Epidermal melanocyte (primary cell): Measurements from ENCODE around the gene MARCHF2.

ENCODE experiments used
- DNase-seq: peaks from one replicate; pipeline ENCODE4 v3.0.0; 2011; ENCODE audit warnings: low spot score; ENCODE audit not compliant: insufficient read length

MARCHF2 gene

GRCh38 chr19:8452446-8453123 is 39.5 kb downstream of the MARCHF2 start:
- no peak for DNase-seq

GRCh38 chr19:8453616-8454015 is 40.5 kb downstream of the MARCHF2 start:
- no peak for DNase-seq

GRCh38 chr19:8454218-8454617 is 41.1 kb downstream of the MARCHF2 start:
- DNase-seq, result no peak

- DNase-seq, result no peak
These were observed 41.9 kb downstream of the MARCHF2 start for GRCh38 chr19:8455018-8455417.

GRCh38 chr19:8456064-8456463 is 43.0 kb downstream of the MARCHF2 start:
- no peak for DNase-seq

- no peak for DNase-seq
These were observed 44.1 kb downstream of the MARCHF2 start for GRCh38 chr19:8457209-8457608.

- DNase-seq, result no peak
These were observed 44.7 kb downstream of the MARCHF2 start for GRCh38 chr19:8457827-8458226.

- no peak for DNase-seq
These were observed 45.3 kb downstream of the MARCHF2 start for GRCh38 chr19:8458380-8458779.

- no peak for DNase-seq
These were observed 46.0 kb downstream of the MARCHF2 start for GRCh38 chr19:8459095-8459494.

- DNase-seq, result no peak
These were observed 46.6 kb downstream of the MARCHF2 start for GRCh38 chr19:8459520-8460270.

GRCh38 chr19:8460516-8461298 is 47.6 kb downstream of the MARCHF2 start:
- DNase-seq, result no peak

GRCh38 chr19:8461376-8461775 is 48.3 kb downstream of the MARCHF2 start:
- DNase-seq, result no peak

GRCh38 chr19:8461891-8462290 is 48.8 kb downstream of the MARCHF2 start:
- no peak for DNase-seq

GRCh38 chr19:8462571-8462970 is 49.5 kb downstream of the MARCHF2 start:
- DNase-seq, result no peak

GRCh38 chr19:8463365-8463764 is 50.3 kb downstream of the MARCHF2 start:
- DNase-seq, result no peak

GRCh38 chr19:8466018-8466417 is 52.9 kb downstream of the MARCHF2 start:
- no peak for DNase-seq

- DNase-seq, result no peak
These were observed 55.0 kb downstream of the MARCHF2 start for GRCh38 chr19:8468124-8468523.

GRCh38 chr19:8468761-8469373 is 55.8 kb downstream of the MARCHF2 start:
- DNase-seq, result peak; percentile 43

GRCh38 chr19:8469613-8470368 is 56.7 kb downstream of the MARCHF2 start:
- no peak for DNase-seq

- DNase-seq, result no peak
These were observed 60.8 kb downstream of the MARCHF2 start for GRCh38 chr19:8473648-8474476.
